Keratinocyte (primary cell): ENCODE results near the gene NINJ2. TPM values are rescaled to one million over a fixed set of nuclear protein-coding genes. Genes with fewer than 3 reads are reported as not detected.

Source experiments
- DNase-seq: peaks from one replicate; pipeline ENCODE4 v3.0.0-alpha.2; 2011; ENCODE audit warnings: low read depth, missing footprints, low spot score
- FAIRE-seq: peaks from 2 replicates; lab custom pipeline; 2011; peaks lifted over from hg19 to GRCh38; lab: Jason Lieb, UNC
- H2AFZ ChIP-seq: 2 replicates; pipeline ENCODE4 v1.6.0; 2012; ENCODE audit warnings: low read length, control low read depth, inconsistent platforms; ENCODE audit not compliant: control insufficient read depth
- H3K27ac ChIP-seq: 2 replicates; pipeline ENCODE4 v1.5.1; 2011; ENCODE audit warnings: low read length; ENCODE audit not compliant: control insufficient read depth, insufficient read depth
- H3K27me3 ChIP-seq: 3 replicates; pipeline ENCODE4 v1.6.0; 2011; ENCODE audit warnings: low read length; ENCODE audit not compliant: control insufficient read depth, insufficient read depth; ENCODE audit errors: extremely low read depth
- H3K36me3 ChIP-seq, 2 experiments: 2 replicates in 1 of 2; 3 replicates in 1 of 2; pipeline ENCODE4 v1.5.1; 2011; ENCODE audit warnings: low read length in 2 of 2, mild to moderate bottlenecking in 1 of 2; ENCODE audit not compliant: control insufficient read depth in 2 of 2, insufficient read depth in 2 of 2; ENCODE audit errors: extremely low read depth in 1 of 2
- H3K4me1 ChIP-seq: 3 replicates; pipeline ENCODE4 v1.5.1; 2011; ENCODE audit warnings: low read length; ENCODE audit not compliant: control insufficient read depth, insufficient read depth; ENCODE audit errors: extremely low read depth
- H3K4me2 ChIP-seq: 3 replicates; pipeline ENCODE4 v1.6.0; 2011; ENCODE audit warnings: low read depth, low read length; ENCODE audit not compliant: control insufficient read depth, insufficient read depth; ENCODE audit errors: extremely low read depth
- H3K4me3 ChIP-seq, 3 experiments: fragments of 200-600 bp in 1 of 3; sonication (generic) in 1 of 3; 2 replicates in 2 of 3; 3 replicates in 1 of 3; pipeline ENCODE4 v1.5.1; 2011 to 2016; ENCODE audit warnings: low read length in 3 of 3, mild to moderate bottlenecking in 3 of 3, control low read depth in 2 of 3, inconsistent platforms in 1 of 3, low read depth in 1 of 3, mixed read lengths in 1 of 3, mixed run types in 1 of 3, moderate library complexity in 1 of 3; ENCODE audit not compliant: control insufficient read depth in 2 of 3, insufficient read depth in 2 of 3; ENCODE audit errors: extremely low read depth in 1 of 3
- H3K79me2 ChIP-seq: 2 replicates; pipeline ENCODE4 v1.6.0; 2012; ENCODE audit warnings: low read length; ENCODE audit not compliant: control insufficient read depth, insufficient read depth
- H3K9ac ChIP-seq: 3 replicates; pipeline ENCODE4 v1.6.0; 2011; ENCODE audit warnings: low read length; ENCODE audit not compliant: control insufficient read depth, insufficient read depth; ENCODE audit errors: extremely low read depth
- H3K9me1 ChIP-seq: 3 replicates; pipeline ENCODE4 v1.6.0; 2011; ENCODE audit warnings: low read length; ENCODE audit not compliant: control insufficient read depth, insufficient read depth; ENCODE audit errors: extremely low read depth
- H3K9me3 ChIP-seq: 2 replicates; pipeline ENCODE4 v1.5.1; 2012; ENCODE audit warnings: low read depth, low read length; ENCODE audit not compliant: control insufficient read depth
- H4K20me1 ChIP-seq: 3 replicates; pipeline ENCODE4 v1.6.0; 2011; ENCODE audit warnings: low read length; ENCODE audit not compliant: control insufficient read depth, insufficient read depth; ENCODE audit errors: extremely low read depth
- EZH2 ChIP-seq: IDR thresholded peaks from one replicate; pipeline ENCODE4 v1.6.1; 2012; ENCODE audit warnings: inconsistent platforms, mild to moderate bottlenecking, low read length, moderate library complexity
- dilution Hi-C: fragments of 300-500 bp; cut with MboI; formaldehyde crosslinking; loops from one replicate; pipeline ENCODE4 v1.7.0; 2020; ENCODE audit warnings: low sequenced_read_pairs; ENCODE audit not compliant: extremely low pct_ligation_motif_present
- polyA plus RNA-seq, 5 experiments: library from polyadenylated mRNA; depleted of rRNA in 3 of 5; stranded (reverse) in 3 of 5; stranded (forward) in 1 of 5; unstranded in 1 of 5; fragments of >200 nt; gene quantifications; 1 replicate in 1 of 5; 2 replicates in 3 of 5; 3 replicates in 1 of 5; pipeline versions ENCODE4 v1.2.1 to v1.2.3, GENCODE V29; 2011 to 2012; ENCODE audit warnings: missing spikeins in 2 of 5, low read depth in 1 of 5, low replicate concordance in 1 of 5
- TF ChIP-seq, protein P1 (sequence below), 3 experiments: IDR thresholded peaks in 1 of 3; conservative IDR thresholded peaks in 1 of 3; optimal IDR thresholded peaks in 1 of 3; 2 replicates in 2 of 3; 3 replicates in 1 of 3; pipeline versions ENCODE3 to v1.5.1; 2011; ENCODE audit warnings: low read length in 3 of 3, mild to moderate bottlenecking in 3 of 3, moderate library complexity in 2 of 3, control low read depth in 1 of 3, inconsistent platforms in 1 of 3; ENCODE audit not compliant: insufficient read depth in 2 of 3; ENCODE audit errors: extremely low read depth in 1 of 3

Gene NINJ2
- polyA plus RNA-seq, 1 donor (not counting 4 experiments of a cell fraction or from before 2014, with no cell fraction given) = 0.58 TPM

DNA sequence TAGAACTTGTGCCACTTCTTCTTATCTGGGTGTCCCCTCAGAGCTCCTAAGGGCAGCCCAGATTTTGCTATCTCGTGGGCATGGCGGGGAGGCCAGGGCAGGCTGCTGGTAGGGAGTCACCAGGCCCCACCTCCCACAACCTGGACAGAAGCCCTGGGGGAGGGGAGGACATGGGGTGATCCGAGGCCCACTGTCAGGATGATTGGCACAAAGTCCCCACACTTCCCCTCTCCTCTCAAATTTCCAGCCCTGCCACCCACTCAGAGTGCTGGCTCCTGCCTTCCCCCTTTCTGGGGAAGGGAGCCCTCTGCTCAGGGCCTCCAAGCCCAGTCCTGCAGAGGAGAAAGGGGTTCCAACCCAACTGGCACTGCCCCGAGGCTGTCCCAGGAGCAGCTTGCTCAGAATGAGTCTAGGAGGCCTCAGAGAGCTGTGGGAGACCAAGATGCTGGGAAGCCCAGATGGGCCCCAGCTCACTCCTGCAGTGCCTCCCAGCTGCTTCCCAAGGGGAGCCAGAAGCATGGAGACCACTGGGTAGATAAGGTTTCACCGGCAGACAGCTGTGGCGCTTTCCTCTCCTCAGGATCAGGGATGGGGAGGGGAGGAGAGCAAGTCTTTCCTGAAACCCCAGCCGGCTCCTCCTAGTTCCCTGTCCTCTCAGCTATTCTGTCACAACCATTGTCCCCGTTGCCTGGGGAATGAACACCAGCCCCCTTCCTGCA, 120.7 kb downstream of the NINJ2 start:
- Histone ChIP-seq H3K9me1 (no peaks in the 10 kb centered on the region), H3K27ac (no peak overlapping the region), H4K20me1 (no peaks in the 10 kb centered on the region), H2AFZ (no peak overlapping the region), H3K79me2 (no peaks in the 10 kb centered on the region), H3K36me3 (no peaks in the 10 kb centered on the region), H3K27me3 (no peaks in the 10 kb centered on the region), H3K9ac (no peak overlapping the region), H3K4me3 (no peak overlapping the region), H3K9me3 (no peaks in the 10 kb centered on the region), H3K4me2 (no peak overlapping the region), H3K4me1 (peaks cover 25% of the 10 kb centered on the region)
- no peak for TF ChIP-seq EZH2
- TF ChIP-seq, protein P1, sequence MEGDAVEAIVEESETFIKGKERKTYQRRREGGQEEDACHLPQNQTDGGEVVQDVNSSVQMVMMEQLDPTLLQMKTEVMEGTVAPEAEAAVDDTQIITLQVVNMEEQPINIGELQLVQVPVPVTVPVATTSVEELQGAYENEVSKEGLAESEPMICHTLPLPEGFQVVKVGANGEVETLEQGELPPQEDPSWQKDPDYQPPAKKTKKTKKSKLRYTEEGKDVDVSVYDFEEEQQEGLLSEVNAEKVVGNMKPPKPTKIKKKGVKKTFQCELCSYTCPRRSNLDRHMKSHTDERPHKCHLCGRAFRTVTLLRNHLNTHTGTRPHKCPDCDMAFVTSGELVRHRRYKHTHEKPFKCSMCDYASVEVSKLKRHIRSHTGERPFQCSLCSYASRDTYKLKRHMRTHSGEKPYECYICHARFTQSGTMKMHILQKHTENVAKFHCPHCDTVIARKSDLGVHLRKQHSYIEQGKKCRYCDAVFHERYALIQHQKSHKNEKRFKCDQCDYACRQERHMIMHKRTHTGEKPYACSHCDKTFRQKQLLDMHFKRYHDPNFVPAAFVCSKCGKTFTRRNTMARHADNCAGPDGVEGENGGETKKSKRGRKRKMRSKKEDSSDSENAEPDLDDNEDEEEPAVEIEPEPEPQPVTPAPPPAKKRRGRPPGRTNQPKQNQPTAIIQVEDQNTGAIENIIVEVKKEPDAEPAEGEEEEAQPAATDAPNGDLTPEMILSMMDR (optimal IDR thresholded peaks at IDR 0.05 in 1 of 3, IDR thresholded peaks at IDR 0.05 in 1 of 3, conservative IDR thresholded peaks at IDR 0.05 in 1 of 3; ENCODE audit: extremely low read depth in 1 of 3, insufficient read depth in 2 of 3, low read length in 3 of 3) = no peak
- FAIRE-seq = no peak
- DNase-seq = no peak
- dilution Hi-C loops = loop anchor here (5.0 kb wide), 1 partner anchor 65 kb away; no protein-coding TSS in a partner anchor

DNA sequence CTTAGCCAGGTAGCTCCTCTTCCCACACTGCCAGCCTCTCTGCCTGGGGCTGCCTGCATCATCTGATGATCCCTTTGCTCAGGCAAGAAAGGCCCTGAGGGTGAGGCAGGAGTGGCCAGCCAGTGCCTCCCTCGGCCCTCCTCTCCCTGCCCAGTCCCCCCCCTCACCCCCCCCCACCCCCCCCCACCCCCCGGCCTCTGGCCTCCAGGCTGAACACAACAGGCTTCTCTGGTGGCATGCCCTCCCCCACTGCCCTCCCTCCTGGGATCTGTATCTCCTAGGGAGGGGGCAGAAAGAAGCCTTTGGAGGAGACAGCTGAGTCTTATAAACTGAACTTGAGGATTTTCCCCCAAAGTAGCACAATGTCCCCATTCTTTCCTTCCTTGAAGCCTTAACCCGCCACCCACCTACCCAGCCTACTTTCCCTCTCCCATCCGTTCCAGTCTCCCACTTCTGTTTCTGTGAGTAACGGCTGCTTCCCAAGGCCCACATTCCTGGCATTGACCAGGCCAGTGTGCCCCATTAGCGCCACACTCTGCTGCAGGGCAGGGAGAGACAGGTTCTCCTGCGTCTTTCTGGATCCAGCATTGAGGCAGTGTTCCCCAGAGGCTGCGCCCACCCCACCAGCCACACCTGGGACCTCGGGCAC, 121.4 kb downstream of the NINJ2 start:
- no peak for FAIRE-seq
- Histone ChIP-seq H3K27me3 (no peaks in the 10 kb centered on the region), H3K4me2 (no peak overlapping the region), H3K79me2 (no peaks in the 10 kb centered on the region), H3K9me1 (no peaks in the 10 kb centered on the region), H3K4me1 (peaks cover 27% of the 10 kb centered on the region), H3K4me3 (no peak overlapping the region), H3K27ac (no peak overlapping the region), H2AFZ (no peak overlapping the region), H3K9ac (no peak overlapping the region), H4K20me1 (no peaks in the 10 kb centered on the region), H3K36me3 (no peaks in the 10 kb centered on the region), H3K9me3 (no peaks in the 10 kb centered on the region)
- TF ChIP-seq, protein P1 (optimal IDR thresholded peaks at IDR 0.05 in 1 of 3, IDR thresholded peaks at IDR 0.05 in 1 of 3, conservative IDR thresholded peaks at IDR 0.05 in 1 of 3; ENCODE audit: extremely low read depth in 1 of 3, insufficient read depth in 2 of 3, low read length in 3 of 3) = peak in 1 of 3 experiments; percentile 41
- no peak for TF ChIP-seq EZH2
- dilution Hi-C loops = loop anchor here (5.0 kb wide), 1 partner anchor 64 kb away; no protein-coding TSS in a partner anchor
- no peak for DNase-seq
